ENCODE data around the gene GSG1. TPM values are rescaled to one million over a fixed set of nuclear protein-coding genes. Genes with fewer than 3 reads are reported as not detected.
"Not testable (repeated sequence)": the region's sequence is repeated elsewhere in the genome, so short reads cannot be mapped to it uniquely, and the experiment has no call there.

GSG1 gene
- total RNA-seq, 1 donor from 2014 or later: not detected

GRCh38 chr12:13053617-13054016 lies 49.9 kb downstream of the GSG1 start:
- DNase-seq: not testable (repeated sequence)

- DNase-seq: no peak
These were observed 51.0 kb downstream of the GSG1 start for GRCh38 chr12:13052421-13052820.

- DNase-seq: no peak
These were observed 53.7 kb downstream of the GSG1 start for GRCh38 chr12:13049816-13050215.

- no peak for DNase-seq
These were observed 56.5 kb downstream of the GSG1 start for GRCh38 chr12:13046964-13047363.

GRCh38 chr12:13045816-13046215 lies 57.7 kb downstream of the GSG1 start:
- DNase-seq: no peak

GRCh38 chr12:13044906-13045299 lies 58.6 kb downstream of the GSG1 start:
- no peak for DNase-seq

- peak; percentile 65 for DNase-seq
These were observed 59.2 kb downstream of the GSG1 start, which contains the start of gene FAM234B for GRCh38 chr12:13044002-13044905. FAM234B (plus strand) TSS chr12:13044381; CDS start chr12:13044404, 23 bp downstream.

GRCh38 chr12:13042666-13043230 lies 60.7 kb downstream of the GSG1 start:
- no peak for DNase-seq

- no peak for DNase-seq
These were observed 62.2 kb downstream of the GSG1 start for GRCh38 chr12:13041224-13041623.

GRCh38 chr12:13039328-13039956 lies 64.0 kb downstream of the GSG1 start:
- DNase-seq: no peak

GRCh38 chr12:13038491-13039161 lies 64.8 kb downstream of the GSG1 start:
- no peak for DNase-seq

- no peak for DNase-seq
These were observed 66.6 kb downstream of the GSG1 start for GRCh38 chr12:13036881-13037280.

GRCh38 chr12:13035335-13035734 lies 68.1 kb downstream of the GSG1 start:
- not testable (repeated sequence) for DNase-seq

Other genes with a start within 250 kb of the GSG1 start
- 0.31 TPM for gene GPRC5A, start 212.1 kb downstream of the GSG1 start, total RNA-seq
- gene GPRC5D, start 151.5 kb downstream of the GSG1 start, total RNA-seq: not detected
- 2.2 TPM for gene HEBP1, start 103.4 kb downstream of the GSG1 start, total RNA-seq
- gene FAM234B, start 59.3 kb downstream of the GSG1 start, total RNA-seq: 52.7 TPM
- gene EMP1, start 93.1 kb upstream of the GSG1 start, total RNA-seq: 6.6 TPM

Measured in occipital lobe (tissue), 2 donors.